ENCODE measurements around the gene HMCES.

DNA sequence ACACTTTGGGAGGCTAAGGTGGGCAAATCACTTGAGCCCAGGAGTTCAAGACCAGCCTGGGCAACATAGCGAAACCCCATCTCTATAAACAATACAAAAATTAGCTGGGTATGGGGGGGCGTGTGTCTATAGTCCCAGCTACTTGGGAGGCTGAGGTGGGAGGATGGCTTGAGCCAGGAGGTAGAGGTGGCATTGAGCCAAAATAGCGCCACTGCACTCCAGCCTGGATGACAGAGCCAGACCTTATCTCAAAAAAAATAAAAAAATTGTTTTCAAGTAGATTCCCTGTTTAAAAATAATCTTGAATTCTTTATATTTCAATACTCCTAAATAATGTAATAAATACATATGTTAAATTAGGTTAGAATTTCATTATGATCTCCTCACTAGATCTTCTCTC is 9.8 kb downstream of the HMCES start:
- TF ChIP-seq, protein P1, sequence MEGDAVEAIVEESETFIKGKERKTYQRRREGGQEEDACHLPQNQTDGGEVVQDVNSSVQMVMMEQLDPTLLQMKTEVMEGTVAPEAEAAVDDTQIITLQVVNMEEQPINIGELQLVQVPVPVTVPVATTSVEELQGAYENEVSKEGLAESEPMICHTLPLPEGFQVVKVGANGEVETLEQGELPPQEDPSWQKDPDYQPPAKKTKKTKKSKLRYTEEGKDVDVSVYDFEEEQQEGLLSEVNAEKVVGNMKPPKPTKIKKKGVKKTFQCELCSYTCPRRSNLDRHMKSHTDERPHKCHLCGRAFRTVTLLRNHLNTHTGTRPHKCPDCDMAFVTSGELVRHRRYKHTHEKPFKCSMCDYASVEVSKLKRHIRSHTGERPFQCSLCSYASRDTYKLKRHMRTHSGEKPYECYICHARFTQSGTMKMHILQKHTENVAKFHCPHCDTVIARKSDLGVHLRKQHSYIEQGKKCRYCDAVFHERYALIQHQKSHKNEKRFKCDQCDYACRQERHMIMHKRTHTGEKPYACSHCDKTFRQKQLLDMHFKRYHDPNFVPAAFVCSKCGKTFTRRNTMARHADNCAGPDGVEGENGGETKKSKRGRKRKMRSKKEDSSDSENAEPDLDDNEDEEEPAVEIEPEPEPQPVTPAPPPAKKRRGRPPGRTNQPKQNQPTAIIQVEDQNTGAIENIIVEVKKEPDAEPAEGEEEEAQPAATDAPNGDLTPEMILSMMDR (IDR thresholded peaks at IDR 0.05) = no peak
- TF ChIP-seq POLR2AphosphoS5 (IDR thresholded peaks at IDR 0.05) = no peak
